Keratinocyte (primary cell): ENCODE data around the gene SERTM1. TPM values are rescaled to one million over a fixed set of nuclear protein-coding genes. Genes with fewer than 3 reads are reported as not detected.

Experiments used
- DNase-seq: peaks from one replicate; pipeline ENCODE4 v3.0.0-alpha.2; 2011; ENCODE audit warnings: low read depth, missing footprints, low spot score
- FAIRE-seq: peaks from 2 replicates; lab custom pipeline; 2011; peaks lifted over from hg19 to GRCh38; lab: Jason Lieb, UNC
- H2AFZ ChIP-seq: 2 replicates; pipeline ENCODE4 v1.6.0; 2012; ENCODE audit warnings: low read length, control low read depth, inconsistent platforms; ENCODE audit not compliant: control insufficient read depth
- H3K27ac ChIP-seq: 2 replicates; pipeline ENCODE4 v1.5.1; 2011; ENCODE audit warnings: low read length; ENCODE audit not compliant: control insufficient read depth, insufficient read depth
- H3K27me3 ChIP-seq: 3 replicates; pipeline ENCODE4 v1.6.0; 2011; ENCODE audit warnings: low read length; ENCODE audit not compliant: control insufficient read depth, insufficient read depth; ENCODE audit errors: extremely low read depth
- H3K36me3 ChIP-seq, 2 experiments: 2 replicates in 1 of 2; 3 replicates in 1 of 2; pipeline ENCODE4 v1.5.1; 2011; ENCODE audit warnings: low read length in 2 of 2, mild to moderate bottlenecking in 1 of 2; ENCODE audit not compliant: control insufficient read depth in 2 of 2, insufficient read depth in 2 of 2; ENCODE audit errors: extremely low read depth in 1 of 2
- H3K4me1 ChIP-seq: 3 replicates; pipeline ENCODE4 v1.5.1; 2011; ENCODE audit warnings: low read length; ENCODE audit not compliant: control insufficient read depth, insufficient read depth; ENCODE audit errors: extremely low read depth
- H3K4me2 ChIP-seq: 3 replicates; pipeline ENCODE4 v1.6.0; 2011; ENCODE audit warnings: low read depth, low read length; ENCODE audit not compliant: control insufficient read depth, insufficient read depth; ENCODE audit errors: extremely low read depth
- H3K4me3 ChIP-seq, 3 experiments: fragments of 200-600 bp in 1 of 3; sonication (generic) in 1 of 3; 2 replicates in 2 of 3; 3 replicates in 1 of 3; pipeline ENCODE4 v1.5.1; 2011 to 2016; ENCODE audit warnings: low read length in 3 of 3, mild to moderate bottlenecking in 3 of 3, control low read depth in 2 of 3, inconsistent platforms in 1 of 3, low read depth in 1 of 3, mixed read lengths in 1 of 3, mixed run types in 1 of 3, moderate library complexity in 1 of 3; ENCODE audit not compliant: control insufficient read depth in 2 of 3, insufficient read depth in 2 of 3; ENCODE audit errors: extremely low read depth in 1 of 3
- H3K79me2 ChIP-seq: 2 replicates; pipeline ENCODE4 v1.6.0; 2012; ENCODE audit warnings: low read length; ENCODE audit not compliant: control insufficient read depth, insufficient read depth
- H3K9ac ChIP-seq: 3 replicates; pipeline ENCODE4 v1.6.0; 2011; ENCODE audit warnings: low read length; ENCODE audit not compliant: control insufficient read depth, insufficient read depth; ENCODE audit errors: extremely low read depth
- H3K9me1 ChIP-seq: 3 replicates; pipeline ENCODE4 v1.6.0; 2011; ENCODE audit warnings: low read length; ENCODE audit not compliant: control insufficient read depth, insufficient read depth; ENCODE audit errors: extremely low read depth
- H3K9me3 ChIP-seq: 2 replicates; pipeline ENCODE4 v1.5.1; 2012; ENCODE audit warnings: low read depth, low read length; ENCODE audit not compliant: control insufficient read depth
- H4K20me1 ChIP-seq: 3 replicates; pipeline ENCODE4 v1.6.0; 2011; ENCODE audit warnings: low read length; ENCODE audit not compliant: control insufficient read depth, insufficient read depth; ENCODE audit errors: extremely low read depth
- EZH2 ChIP-seq: IDR thresholded peaks from one replicate; pipeline ENCODE4 v1.6.1; 2012; ENCODE audit warnings: inconsistent platforms, mild to moderate bottlenecking, low read length, moderate library complexity
- dilution Hi-C: fragments of 300-500 bp; cut with MboI; formaldehyde crosslinking; loops from one replicate; pipeline ENCODE4 v1.7.0; 2020; ENCODE audit warnings: low sequenced_read_pairs; ENCODE audit not compliant: extremely low pct_ligation_motif_present
- polyA plus RNA-seq, 5 experiments: library from polyadenylated mRNA; depleted of rRNA in 3 of 5; stranded (reverse) in 3 of 5; stranded (forward) in 1 of 5; unstranded in 1 of 5; fragments of >200 nt; gene quantifications; 1 replicate in 1 of 5; 2 replicates in 3 of 5; 3 replicates in 1 of 5; pipeline versions ENCODE4 v1.2.1 to v1.2.3, GENCODE V29; 2011 to 2012; ENCODE audit warnings: missing spikeins in 2 of 5, low read depth in 1 of 5, low replicate concordance in 1 of 5
- TF ChIP-seq, protein P1 (sequence below), 3 experiments: IDR thresholded peaks in 1 of 3; conservative IDR thresholded peaks in 1 of 3; optimal IDR thresholded peaks in 1 of 3; 2 replicates in 2 of 3; 3 replicates in 1 of 3; pipeline versions ENCODE3 to v1.5.1; 2011; ENCODE audit warnings: low read length in 3 of 3, mild to moderate bottlenecking in 3 of 3, moderate library complexity in 2 of 3, control low read depth in 1 of 3, inconsistent platforms in 1 of 3; ENCODE audit not compliant: insufficient read depth in 2 of 3; ENCODE audit errors: extremely low read depth in 1 of 3

Gene SERTM1
- polyA plus RNA-seq, 1 donor (not counting 4 experiments of a cell fraction or from before 2014, with no cell fraction given), result not detected

DNA sequence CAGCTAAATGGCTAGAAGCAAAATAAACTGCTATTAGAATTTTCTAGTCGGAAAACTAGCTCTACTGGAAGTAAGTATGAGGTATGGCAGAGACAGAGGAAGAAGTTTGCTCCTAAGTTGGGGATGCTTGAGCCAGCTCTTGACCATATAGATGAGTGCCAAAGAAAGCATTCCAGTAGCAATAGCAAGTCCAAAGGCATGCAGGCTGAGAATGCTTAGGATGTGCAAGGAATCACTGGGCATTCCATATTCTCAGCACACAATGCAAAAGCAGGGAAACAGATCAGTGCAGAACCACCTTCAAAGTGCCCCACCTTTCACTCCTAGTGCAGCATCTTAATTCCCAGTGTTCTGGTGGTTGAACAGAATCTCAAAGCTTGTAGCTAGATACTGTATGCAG lies 32.9 kb downstream of the SERTM1 start:
- Histone ChIP-seq H3K27ac (no peak overlapping the region), H3K4me3 (no peak overlapping the region), H3K36me3 (no peaks in the 10 kb centered on the region), H3K79me2 (no peaks in the 10 kb centered on the region), H4K20me1 (no peaks in the 10 kb centered on the region), H2AFZ (no peak overlapping the region), H3K9me1 (no peaks in the 10 kb centered on the region), H3K27me3 (no peaks in the 10 kb centered on the region), H3K4me2 (no peak overlapping the region), H3K4me1 (no peaks in the 10 kb centered on the region), H3K9ac (no peak overlapping the region), H3K9me3 (no peaks in the 10 kb centered on the region)
- no peak for FAIRE-seq
- no peak for DNase-seq
- dilution Hi-C loops, result no loop called here
- TF ChIP-seq, protein P1, sequence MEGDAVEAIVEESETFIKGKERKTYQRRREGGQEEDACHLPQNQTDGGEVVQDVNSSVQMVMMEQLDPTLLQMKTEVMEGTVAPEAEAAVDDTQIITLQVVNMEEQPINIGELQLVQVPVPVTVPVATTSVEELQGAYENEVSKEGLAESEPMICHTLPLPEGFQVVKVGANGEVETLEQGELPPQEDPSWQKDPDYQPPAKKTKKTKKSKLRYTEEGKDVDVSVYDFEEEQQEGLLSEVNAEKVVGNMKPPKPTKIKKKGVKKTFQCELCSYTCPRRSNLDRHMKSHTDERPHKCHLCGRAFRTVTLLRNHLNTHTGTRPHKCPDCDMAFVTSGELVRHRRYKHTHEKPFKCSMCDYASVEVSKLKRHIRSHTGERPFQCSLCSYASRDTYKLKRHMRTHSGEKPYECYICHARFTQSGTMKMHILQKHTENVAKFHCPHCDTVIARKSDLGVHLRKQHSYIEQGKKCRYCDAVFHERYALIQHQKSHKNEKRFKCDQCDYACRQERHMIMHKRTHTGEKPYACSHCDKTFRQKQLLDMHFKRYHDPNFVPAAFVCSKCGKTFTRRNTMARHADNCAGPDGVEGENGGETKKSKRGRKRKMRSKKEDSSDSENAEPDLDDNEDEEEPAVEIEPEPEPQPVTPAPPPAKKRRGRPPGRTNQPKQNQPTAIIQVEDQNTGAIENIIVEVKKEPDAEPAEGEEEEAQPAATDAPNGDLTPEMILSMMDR (optimal IDR thresholded peaks at IDR 0.05 in 1 of 3, IDR thresholded peaks at IDR 0.05 in 1 of 3, conservative IDR thresholded peaks at IDR 0.05 in 1 of 3; ENCODE audit: extremely low read depth in 1 of 3, insufficient read depth in 2 of 3, low read length in 3 of 3), result no peak
- TF ChIP-seq EZH2, result no peak

DNA sequence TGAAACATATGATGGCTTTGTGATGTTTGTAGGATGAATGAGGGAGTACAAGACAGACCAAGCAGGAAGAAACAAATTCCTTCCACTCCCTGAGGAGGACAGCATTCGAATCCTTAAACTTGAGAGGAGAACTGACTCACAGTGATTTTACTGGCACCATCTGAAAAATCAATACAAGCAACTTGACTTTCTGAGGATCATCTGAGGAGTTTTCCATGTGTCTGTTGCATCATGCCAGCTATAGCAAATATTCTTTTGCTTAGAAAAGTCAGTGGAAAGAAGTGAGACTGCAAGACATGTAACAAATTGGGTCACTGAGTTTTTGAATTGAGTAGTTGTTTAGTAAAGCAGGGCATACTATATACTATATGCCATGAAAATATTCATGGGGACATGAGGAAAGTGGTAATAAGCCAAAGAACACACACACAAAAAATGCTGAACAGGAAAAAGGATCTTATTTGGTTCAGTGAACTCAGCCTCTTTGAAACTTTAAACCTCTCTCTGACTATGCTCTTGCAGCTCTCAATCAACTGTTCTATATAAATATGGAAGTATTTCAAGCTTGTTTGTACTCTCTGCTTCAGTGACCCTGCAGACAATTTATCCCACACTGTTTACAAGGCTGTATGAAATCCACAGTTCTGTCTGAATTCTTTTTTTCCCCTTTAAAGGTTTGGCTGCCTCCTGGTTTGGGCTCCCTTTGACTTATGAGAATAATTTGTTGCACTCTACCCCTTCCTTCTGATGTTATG lies 35.5 kb downstream of the SERTM1 start:
- H3K36me3 ChIP-seq, result no peaks in the 10 kb centered on the region
- TF ChIP-seq, protein P1 (optimal IDR thresholded peaks at IDR 0.05 in 1 of 3, IDR thresholded peaks at IDR 0.05 in 1 of 3, conservative IDR thresholded peaks at IDR 0.05 in 1 of 3; ENCODE audit: extremely low read depth in 1 of 3, insufficient read depth in 2 of 3, low read length in 3 of 3), result no peak
- TF ChIP-seq EZH2, result no peak
- no peak overlapping the region for H2AFZ ChIP-seq
- dilution Hi-C loops, result no loop called here
- H3K4me1 ChIP-seq, result no peaks in the 10 kb centered on the region
- no peaks in the 10 kb centered on the region for H3K27me3 ChIP-seq
- no peak overlapping the region for H3K4me3 ChIP-seq
- no peak for FAIRE-seq
- no peak overlapping the region for H3K27ac ChIP-seq
- DNase-seq, result no peak
- no peaks in the 10 kb centered on the region for H3K9me1 ChIP-seq
- no peaks in the 10 kb centered on the region for H3K9me3 ChIP-seq
- no peak overlapping the region for H3K4me2 ChIP-seq
- H3K79me2 ChIP-seq, result no peaks in the 10 kb centered on the region
- H4K20me1 ChIP-seq, result no peaks in the 10 kb centered on the region
- H3K9ac ChIP-seq, result no peak overlapping the region
